Measurements from ENCODE around the gene PIAS3.

The PIAS3 gene

GRCh38 chr1:145858901-145859490 lies at the start of gene PIAS3:
PIAS3 (minus strand) TSS chr1:145859081; CDS start chr1:145858990, 91 bp downstream.
- peak; percentile 90 for DNase-seq

GRCh38 chr1:145908653-145909052 lies 49.8 kb upstream of the PIAS3 start:
- DNase-seq, result no peak

- DNase-seq, result no peak
Measured at GRCh38 chr1:145906954-145907753, 48.3 kb upstream of the PIAS3 start.

GRCh38 chr1:145901312-145902021 lies 42.6 kb upstream of the PIAS3 start:
- no peak for DNase-seq

- no peak for DNase-seq
Measured at GRCh38 chr1:145898756-145899155, 39.9 kb upstream of the PIAS3 start.

GRCh38 chr1:145897969-145898368 lies 39.1 kb upstream of the PIAS3 start:
- no peak for DNase-seq

GRCh38 chr1:145895471-145895870 lies 36.6 kb upstream of the PIAS3 start:
- no peak for DNase-seq

- no peak for DNase-seq
Measured at GRCh38 chr1:145893306-145894055, 34.6 kb upstream of the PIAS3 start.

GRCh38 chr1:145892486-145893087 lies 33.7 kb upstream of the PIAS3 start:
- DNase-seq, result no peak

GRCh38 chr1:145891587-145892485 lies 33.0 kb upstream of the PIAS3 start:
- peak; percentile 98 for DNase-seq

- peak; percentile 46 for DNase-seq
Measured at GRCh38 chr1:145891143-145891542, 32.3 kb upstream of the PIAS3 start.

- DNase-seq, result peak; percentile 82
Measured at GRCh38 chr1:145889722-145890121, 30.8 kb upstream of the PIAS3 start.

GRCh38 chr1:145887631-145888030 lies 28.8 kb upstream of the PIAS3 start:
- DNase-seq, result no peak

- DNase-seq, result no peak
Measured at GRCh38 chr1:145886816-145887215, 27.9 kb upstream of the PIAS3 start.

GRCh38 chr1:145886390-145886789 lies 27.5 kb upstream of the PIAS3 start:
- DNase-seq, result no peak

GRCh38 chr1:145885738-145886287 lies 26.9 kb upstream of the PIAS3 start, which contains the start of gene ANKRD35:
ANKRD35 (minus strand) TSS chr1:145885866; CDS start chr1:145885758, 108 bp downstream.
- peak; percentile 87 for DNase-seq

GRCh38 chr1:145884675-145885074 lies 25.8 kb upstream of the PIAS3 start:
- DNase-seq, result no peak

GRCh38 chr1:145879775-145880174 lies 20.9 kb upstream of the PIAS3 start:
- DNase-seq, result peak; percentile 95

GRCh38 chr1:145878724-145879123 lies 19.8 kb upstream of the PIAS3 start:
- DNase-seq, result no peak

GRCh38 chr1:145877923-145878486 lies 19.1 kb upstream of the PIAS3 start:
- no peak for DNase-seq

- no peak for DNase-seq
Measured at GRCh38 chr1:145874646-145875045, 15.8 kb upstream of the PIAS3 start.
